HepG2 (cell line): Measurements from ENCODE around the gene TGFBI. TPM values are rescaled to one million over a fixed set of nuclear protein-coding genes. Genes with fewer than 3 reads are reported as not detected.

Experiments
- ADNP ChIP-seq: sonication (generic); formaldehyde crosslinking; IDR thresholded peaks from 2 replicates; pipeline ENCODE4 v1.4.0; 2020; ENCODE audit warnings: missing genetic modification reagents
- AHR ChIP-seq: IDR thresholded peaks from 2 replicates; pipeline ENCODE4 v1.6.1; 2018; ENCODE audit warnings: missing genetic modification reagents, missing compliant biosample characterization
- ATF7-NPFF ChIP-seq: sonication (generic); formaldehyde crosslinking; IDR thresholded peaks from 2 replicates; pipeline ENCODE4 v1.8.1; 2023; ENCODE audit warnings: mild to moderate bottlenecking, low read depth, missing genetic modification reagents, moderate library complexity
- DNMT3B ChIP-seq: conservative IDR thresholded peaks from 2 replicates; pipeline ENCODE4 v1.6.1; 2016; ENCODE audit warnings: missing biosample characterization, control low read depth
- HNF4A ChIP-seq: sonication (generic); formaldehyde crosslinking; IDR thresholded peaks from 2 replicates; pipeline ENCODE4 v1.4.0; 2020; ENCODE audit warnings: missing genetic modification reagents
- LCORL ChIP-seq, 2 experiments: fragments of 450-650 bp in 1 of 2; sonication (generic) in 1 of 2; formaldehyde crosslinking in 1 of 2; IDR thresholded peaks; 2 replicates each; pipeline versions ENCODE4 v1.5.0 to v1.6.1; 2017 to 2020; ENCODE audit warnings: antibody characterized with exemption in 1 of 2, missing genetic modification reagents in 1 of 2
- MED8 ChIP-seq: sonication (generic); formaldehyde crosslinking; IDR thresholded peaks from 2 replicates; pipeline ENCODE4 v1.8.1; 2023; ENCODE audit warnings: mild to moderate bottlenecking, missing genetic modification reagents; ENCODE audit not compliant: insufficient replicate concordance
- PCBP2 ChIP-seq: fragments of 200-400 bp; formaldehyde crosslinking; optimal IDR thresholded peaks from 2 replicates; pipeline ENCODE3; 2018; ENCODE audit warnings: low read length, low read depth; ENCODE audit not compliant: poor library complexity, severe bottlenecking
- RAD51 ChIP-seq: fragments of 450-650 bp; IDR thresholded peaks from 2 replicates; pipeline ENCODE4 v1.6.1; 2016; ENCODE audit warnings: borderline replicate concordance
- SALL2 ChIP-seq: sonication (generic); formaldehyde crosslinking; IDR thresholded peaks from 2 replicates; pipeline ENCODE4 v1.8.1; 2023; ENCODE audit warnings: mild to moderate bottlenecking, missing genetic modification reagents, inconsistent platforms
- SIX4 ChIP-seq: sonication (generic); formaldehyde crosslinking; IDR thresholded peaks from 2 replicates; pipeline ENCODE4 v1.4.0; 2020; ENCODE audit warnings: missing genetic modification reagents
- SUZ12 ChIP-seq: fragments of 150-350 bp; IDR thresholded peaks from 2 replicates; pipeline ENCODE4 v1.6.1; 2014; ENCODE audit warnings: low read depth, low read length
- U2AF2 ChIP-seq: fragments of 200-400 bp; formaldehyde crosslinking; IDR thresholded peaks from 2 replicates; pipeline ENCODE4 v1.6.1; 2017; ENCODE audit warnings: low read depth, mild to moderate bottlenecking, low read length
- ZC3H4 ChIP-seq: sonication (generic); formaldehyde crosslinking; IDR thresholded peaks from 2 replicates; pipeline ENCODE4 v1.4.0; 2020; ENCODE audit warnings: missing genetic modification reagents, borderline replicate concordance
- ZFP41 ChIP-seq: sonication (generic); formaldehyde crosslinking; IDR thresholded peaks from 2 replicates; pipeline ENCODE4 v1.4.0; 2020; ENCODE audit warnings: mild to moderate bottlenecking, missing genetic modification reagents, borderline replicate concordance
- ZNF121 ChIP-seq: sonication (generic); formaldehyde crosslinking; IDR thresholded peaks from 2 replicates; pipeline ENCODE4 v1.5.0; 2020; ENCODE audit warnings: mild to moderate bottlenecking, missing genetic modification reagents
- ZNF124 ChIP-seq: sonication (generic); formaldehyde crosslinking; IDR thresholded peaks from 2 replicates; pipeline ENCODE4 v1.4.0; 2020; ENCODE audit warnings: missing genetic modification reagents
- ZNF17 ChIP-seq: sonication (generic); formaldehyde crosslinking; IDR thresholded peaks from 2 replicates; pipeline ENCODE4 v1.5.0; 2020; ENCODE audit warnings: mild to moderate bottlenecking, missing genetic modification reagents
- ZNF354B ChIP-seq: sonication (generic); formaldehyde crosslinking; IDR thresholded peaks from 2 replicates; pipeline ENCODE4 v1.8.0; 2022; ENCODE audit warnings: mild to moderate bottlenecking, missing genetic modification reagents
- ZNF564 ChIP-seq: sonication (generic); formaldehyde crosslinking; IDR thresholded peaks from 2 replicates; pipeline ENCODE4 v1.8.1; 2023; ENCODE audit warnings: mild to moderate bottlenecking, missing genetic modification reagents
- ZNF775 ChIP-seq: sonication (generic); formaldehyde crosslinking; IDR thresholded peaks from 2 replicates; pipeline ENCODE4 v1.4.0; 2020; ENCODE audit warnings: missing genetic modification reagents, mild to moderate bottlenecking, moderate library complexity, borderline replicate concordance
- ZNF883 ChIP-seq: sonication (generic); formaldehyde crosslinking; IDR thresholded peaks from 2 replicates; pipeline ENCODE4 v1.5.1; 2020; ENCODE audit warnings: mild to moderate bottlenecking, missing genetic modification reagents; ENCODE audit errors: not compliant biosample characterization
- polyA plus RNA-seq, 8 experiments: library from polyadenylated mRNA; depleted of rRNA in 3 of 8; stranded (reverse) in 7 of 8; unstranded in 1 of 8; fragments of >200 nt; fragmentation: Illumina TruSeq in 4 of 8; extraction: Trizol in 4 of 8; gene quantifications; 2 replicates each; pipeline versions ENCODE4 v1.2.1 to v1.2.3, GENCODE V29; 2011 to 2016; ENCODE audit warnings: low read depth in 4 of 8, missing spikeins in 1 of 8, mixed read lengths in 1 of 8; ENCODE audit not compliant: insufficient read depth in 1 of 8
- total RNA-seq, 5 experiments: library from RNA; depleted of rRNA; stranded (reverse); fragments of >200 nt; fragmentation: Illumina TruSeq; extraction: Trizol; gene quantifications; 2 replicates each; pipeline ENCODE4 v1.2.3, GENCODE V29; 2016; ENCODE audit warnings: low read depth in 1 of 5
- TF ChIP-seq, protein P1 (sequence below): IDR thresholded peaks from 2 replicates; pipeline ENCODE4 v1.6.1; 2016; ENCODE audit warnings: control low read depth
- TF ChIP-seq, protein P2 (sequence below): sonication (generic); formaldehyde crosslinking; IDR thresholded peaks from 2 replicates; pipeline ENCODE4 v1.4.0; 2020; ENCODE audit warnings: mild to moderate bottlenecking, missing genetic modification reagents
- TF ChIP-seq, protein P3 (sequence below): sonication (generic); formaldehyde crosslinking; IDR thresholded peaks from 2 replicates; pipeline ENCODE4 v1.5.0; 2020; ENCODE audit warnings: missing genetic modification reagents
- TF ChIP-seq, protein P4 (sequence below): sonication (generic); formaldehyde crosslinking; conservative IDR thresholded peaks from 2 replicates; pipeline ENCODE4 v1.8.0; 2022; ENCODE audit warnings: missing genetic modification reagents

The TGFBI gene
- total and polyA plus RNA-seq, 2 of the 13 experiments (the other 11 are each of a cell fraction or from before 2014, with no cell fraction given): 275 to 457 TPM

DNA sequence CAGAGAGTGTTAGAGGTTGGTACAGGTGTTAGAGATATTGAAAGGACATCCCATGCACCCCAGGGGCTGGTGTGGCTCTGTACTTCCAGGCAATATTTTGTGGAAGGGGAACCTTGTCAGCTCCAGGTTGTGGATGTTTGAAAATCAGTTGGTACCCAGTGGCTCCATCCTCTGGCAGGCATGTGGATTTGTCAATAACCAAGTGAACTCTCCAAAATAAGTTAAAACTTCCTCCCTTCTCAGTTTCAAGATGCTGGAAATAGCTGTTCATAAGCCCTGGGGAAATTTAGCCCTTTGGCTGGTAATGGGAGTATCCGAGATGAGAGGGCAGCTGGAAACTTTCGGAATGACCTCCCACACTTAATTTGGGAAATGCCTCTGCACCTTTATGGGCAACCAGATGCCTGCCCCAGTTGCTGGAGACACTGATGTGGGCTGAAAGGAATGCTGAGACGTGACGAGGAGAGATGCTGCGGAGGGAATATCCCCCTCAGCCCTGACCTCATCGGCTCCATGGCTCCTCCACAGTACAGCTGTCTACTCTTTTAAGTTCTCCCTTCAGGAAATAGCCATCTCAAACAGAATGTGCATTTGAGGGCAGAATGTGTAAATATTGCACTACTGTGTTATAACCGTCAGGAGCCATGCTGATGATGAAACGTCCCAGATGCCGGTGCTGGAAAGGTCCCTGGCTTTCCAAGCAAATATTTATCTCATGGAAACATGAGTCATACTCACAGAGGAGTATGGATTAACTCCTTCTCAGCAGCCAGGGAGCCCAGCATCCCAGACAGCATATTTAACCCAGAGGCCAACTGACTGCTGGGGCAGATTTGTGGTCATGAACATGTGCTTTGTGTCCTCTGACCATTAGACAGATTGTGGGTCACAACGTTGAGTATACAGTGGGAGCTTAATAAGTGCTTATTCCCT lies 29.5 kb downstream of the TGFBI start (continued):
- TF ChIP-seq ZNF883 (CRISPR knock-in tag) (no peak), ATF7-NPFF (no peak), SUZ12 (no peak), SALL2 (CRISPR knock-in tag) (no peak), ZNF354B (CRISPR knock-in tag) (no peak), ZC3H4 (CRISPR knock-in tag) (no peak), SIX4 (CRISPR knock-in tag) (peak; percentile 88), ZNF121 (CRISPR knock-in tag) (peak; percentile 64; the same call in 1 of the 2 replicates), ZNF17 (CRISPR knock-in tag) (0 out of 2 replicates have a peak, but pooled peaks have one; percentile 43), ZNF775 (peak; percentile 83; the same call in 1 of the 2 replicates), U2AF2 (no peak), RAD51 (no peak), DNMT3B (peak; percentile 93; the same call in 1 of the 2 replicates), HNF4A (peak; percentile 81), MED8 (peak; percentile 79), ZNF564 (CRISPR knock-in tag) (no peak; the same call in 1 of the 2 replicates), LCORL (IDR thresholded peaks at IDR 0.05) (peak; percentile 17; the same call in 1 of the 2 replicates), LCORL (CRISPR knock-in tag; IDR thresholded peaks at IDR 0.05) (peak; percentile 97), PCBP2 (no peak), AHR (no peak), ADNP (CRISPR knock-in tag) (peak; percentile 37; the same call in 1 of the 2 replicates), ZFP41 (CRISPR knock-in tag) (peak; percentile 62; the same call in 1 of the 2 replicates), ZNF124 (CRISPR knock-in tag) (peak; percentile 85; the same call in 1 of the 2 replicates)
- TF ChIP-seq, protein P1, sequence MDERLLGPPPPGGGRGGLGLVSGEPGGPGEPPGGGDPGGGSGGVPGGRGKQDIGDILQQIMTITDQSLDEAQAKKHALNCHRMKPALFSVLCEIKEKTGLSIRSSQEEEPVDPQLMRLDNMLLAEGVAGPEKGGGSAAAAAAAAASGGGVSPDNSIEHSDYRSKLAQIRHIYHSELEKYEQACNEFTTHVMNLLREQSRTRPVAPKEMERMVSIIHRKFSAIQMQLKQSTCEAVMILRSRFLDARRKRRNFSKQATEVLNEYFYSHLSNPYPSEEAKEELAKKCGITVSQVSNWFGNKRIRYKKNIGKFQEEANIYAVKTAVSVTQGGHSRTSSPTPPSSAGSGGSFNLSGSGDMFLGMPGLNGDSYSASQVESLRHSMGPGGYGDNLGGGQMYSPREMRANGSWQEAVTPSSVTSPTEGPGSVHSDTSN (CRISPR knock-in tag): no peak
- TF ChIP-seq, protein P2, sequence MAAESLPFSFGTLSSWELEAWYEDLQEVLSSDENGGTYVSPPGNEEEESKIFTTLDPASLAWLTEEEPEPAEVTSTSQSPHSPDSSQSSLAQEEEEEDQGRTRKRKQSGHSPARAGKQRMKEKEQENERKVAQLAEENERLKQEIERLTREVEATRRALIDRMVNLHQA (CRISPR knock-in tag): peak; percentile 76; the same call in 1 of the 2 replicates
- TF ChIP-seq, protein P3, sequence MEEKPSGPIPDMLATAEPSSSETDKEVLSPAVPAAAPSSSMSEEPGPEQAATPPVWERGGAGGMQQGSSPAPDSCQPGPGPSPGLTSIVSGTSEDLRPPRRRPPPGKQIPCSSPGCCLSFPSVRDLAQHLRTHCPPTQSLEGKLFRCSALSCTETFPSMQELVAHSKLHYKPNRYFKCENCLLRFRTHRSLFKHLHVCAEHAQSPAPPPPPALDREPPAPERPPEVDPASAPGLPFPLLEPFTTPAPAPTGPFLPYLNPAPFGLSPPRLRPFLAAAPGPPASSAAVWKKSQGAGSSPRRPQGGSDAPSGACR (CRISPR knock-in tag): peak; percentile 69; the same call in 1 of the 2 replicates
- TF ChIP-seq, protein P4, sequence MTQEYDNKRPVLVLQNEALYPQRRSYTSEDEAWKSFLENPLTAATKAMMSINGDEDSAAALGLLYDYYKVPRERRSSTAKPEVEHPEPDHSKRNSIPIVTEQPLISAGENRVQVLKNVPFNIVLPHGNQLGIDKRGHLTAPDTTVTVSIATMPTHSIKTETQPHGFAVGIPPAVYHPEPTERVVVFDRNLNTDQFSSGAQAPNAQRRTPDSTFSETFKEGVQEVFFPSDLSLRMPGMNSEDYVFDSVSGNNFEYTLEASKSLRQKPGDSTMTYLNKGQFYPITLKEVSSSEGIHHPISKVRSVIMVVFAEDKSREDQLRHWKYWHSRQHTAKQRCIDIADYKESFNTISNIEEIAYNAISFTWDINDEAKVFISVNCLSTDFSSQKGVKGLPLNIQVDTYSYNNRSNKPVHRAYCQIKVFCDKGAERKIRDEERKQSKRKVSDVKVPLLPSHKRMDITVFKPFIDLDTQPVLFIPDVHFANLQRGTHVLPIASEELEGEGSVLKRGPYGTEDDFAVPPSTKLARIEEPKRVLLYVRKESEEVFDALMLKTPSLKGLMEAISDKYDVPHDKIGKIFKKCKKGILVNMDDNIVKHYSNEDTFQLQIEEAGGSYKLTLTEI (CRISPR knock-in tag): no peak
